LNCAP (cell line): Measurements from ENCODE around the gene NRP1.

Experiments
- CTCF ChIP-seq: fragments of 450-650 bp; IDR thresholded peaks from 2 replicates; pipeline ENCODE4 v1.5.1; 2017; ENCODE audit warnings: mild to moderate bottlenecking

The NRP1 gene

DNA sequence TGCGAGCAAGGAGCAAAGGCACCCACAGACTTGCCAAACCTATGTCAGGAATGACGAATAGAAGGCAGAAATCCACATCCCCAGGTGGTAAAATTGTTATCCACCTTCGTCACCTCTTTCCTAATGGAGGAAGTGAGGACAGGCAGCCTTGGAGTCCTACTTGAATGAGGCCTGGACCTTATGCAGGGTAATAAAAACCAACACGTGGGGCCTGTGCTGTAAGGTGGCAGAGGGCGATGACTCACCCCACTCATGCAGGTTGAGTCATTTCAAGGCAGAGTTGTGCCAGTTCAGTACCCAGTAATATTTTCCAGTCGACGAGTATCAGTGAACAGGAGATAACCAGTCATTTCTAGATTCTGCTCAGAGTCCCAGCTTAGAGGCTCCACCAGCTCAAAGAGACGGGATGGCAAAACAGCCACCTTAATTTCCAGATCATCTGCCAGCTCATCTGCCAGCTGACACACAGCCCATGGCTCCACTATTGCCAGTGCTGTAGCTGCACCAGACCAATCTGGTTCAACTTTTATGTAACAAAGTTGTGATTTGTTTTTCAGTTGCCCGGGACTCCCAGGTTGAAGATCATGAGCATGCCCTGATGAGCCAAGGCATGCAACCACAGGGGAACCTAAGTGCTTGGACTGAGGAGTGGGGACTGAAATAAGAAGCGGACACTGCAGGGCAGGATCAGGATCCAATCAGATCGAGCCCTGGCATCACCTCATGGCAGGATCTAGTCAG, 200.3 kb downstream of the NRP1 start:
- TF ChIP-seq CTCF, result no peak

DNA sequence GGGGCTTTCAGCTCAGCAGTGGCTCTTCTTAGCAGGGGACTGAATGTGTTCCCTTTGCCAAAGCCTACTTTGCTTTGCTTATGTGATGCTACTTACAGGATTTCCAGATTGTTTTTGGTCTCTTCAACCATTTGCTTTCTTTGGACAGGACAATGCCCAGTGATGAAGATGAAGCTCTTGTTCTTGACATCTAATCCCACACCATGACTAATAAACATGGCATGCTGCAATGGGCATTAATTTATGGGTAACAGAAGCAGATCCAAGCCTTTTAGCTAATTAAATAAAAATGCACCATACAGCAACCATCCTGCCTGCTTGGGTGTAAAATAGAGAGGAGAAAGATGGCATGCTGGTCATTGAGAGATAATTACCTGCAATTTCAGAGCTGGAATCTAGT, 200.9 kb downstream of the NRP1 start:
- no peak for TF ChIP-seq CTCF

DNA sequence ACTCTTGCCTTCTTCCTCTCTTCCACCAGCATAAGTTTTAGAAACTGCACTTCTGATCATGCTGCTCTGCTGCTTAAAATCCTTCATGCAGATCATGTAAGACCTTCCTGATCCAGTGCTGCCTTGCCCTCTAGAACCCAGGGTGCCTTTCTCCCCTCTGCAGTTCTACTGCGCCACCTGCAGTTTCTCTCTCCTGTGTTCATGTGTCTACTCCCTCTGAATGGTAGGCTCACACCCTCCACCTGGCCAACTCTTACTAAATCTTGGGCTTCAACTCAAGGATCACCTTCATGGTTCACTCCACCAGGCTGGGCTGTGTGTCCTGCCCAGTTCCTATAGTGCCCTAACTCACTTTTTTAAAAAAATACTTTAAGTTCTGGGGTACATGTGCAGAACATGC, 201.8 kb downstream of the NRP1 start:
- TF ChIP-seq CTCF, result no peak

GRCh38 chr10:33129996-33130386, 204.5 kb downstream of the NRP1 start:
- TF ChIP-seq CTCF, result no peak

DNA sequence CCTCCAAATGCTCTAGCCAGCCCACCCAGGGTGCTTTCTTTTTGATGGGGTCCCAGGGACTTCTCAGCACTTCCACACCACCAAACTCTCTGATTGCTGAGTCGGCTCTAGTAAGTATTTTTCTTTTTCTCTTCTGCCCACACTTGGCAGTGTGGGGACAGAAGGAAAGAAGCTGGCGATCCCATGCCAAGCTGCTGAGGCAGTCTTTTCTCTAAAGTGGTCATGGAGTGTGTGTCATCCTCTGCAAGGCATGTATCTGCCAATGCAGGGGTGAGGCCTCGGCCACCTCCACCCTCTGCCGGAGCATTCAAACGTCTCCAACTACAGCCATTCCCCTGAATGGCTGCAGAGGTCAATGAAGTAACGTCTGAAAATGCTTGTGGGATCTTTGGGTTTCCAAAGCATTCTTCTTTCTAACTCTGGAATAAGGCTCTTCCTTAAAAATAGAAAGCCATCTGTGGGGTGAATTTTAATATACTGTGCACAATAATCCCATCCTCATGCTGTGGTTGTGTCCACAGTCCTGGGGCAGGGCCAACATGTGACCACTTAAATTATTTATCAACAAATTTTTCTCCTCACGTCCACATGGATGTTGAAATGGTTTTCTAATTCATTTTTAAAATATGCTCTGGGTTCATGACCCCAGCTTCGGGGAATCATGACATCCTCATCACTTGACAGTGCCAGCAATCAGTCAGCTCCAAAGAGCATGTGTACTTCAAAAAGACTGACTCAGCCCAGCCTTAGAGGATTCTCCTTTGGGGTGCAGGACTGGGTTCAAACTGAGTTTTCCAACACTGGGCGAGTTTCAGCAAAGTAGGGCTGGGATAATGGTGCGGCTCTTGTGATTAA, 205.1 kb downstream of the NRP1 start:
- no peak for TF ChIP-seq CTCF

DNA sequence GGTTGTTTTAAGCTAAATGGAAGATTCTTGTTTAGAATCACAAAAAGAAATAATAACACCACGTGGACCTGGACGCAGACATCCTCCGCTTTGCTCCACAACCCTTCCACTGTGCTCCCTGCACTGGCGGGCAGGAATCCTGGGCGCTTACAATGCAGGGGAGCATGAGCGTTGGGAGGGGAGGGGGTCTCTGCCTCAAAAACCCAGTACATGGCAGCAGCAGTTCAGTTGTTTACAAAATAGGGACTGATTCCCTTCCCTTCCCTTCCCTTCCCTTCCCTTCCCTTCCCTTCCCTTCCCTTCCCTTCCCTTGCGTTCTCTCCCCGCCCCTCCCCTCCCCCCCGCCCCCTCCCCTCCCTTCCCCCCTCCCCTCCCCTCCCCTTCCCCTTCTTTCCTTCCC, 206.8 kb downstream of the NRP1 start:
- TF ChIP-seq CTCF, result no peak
